ENCODE results near the gene SELENOO.
"Not testable (repeated sequence)": the region's sequence is repeated elsewhere in the genome, so short reads cannot be mapped to it uniquely, and the experiment has no call there.

SELENOO gene

DNA sequence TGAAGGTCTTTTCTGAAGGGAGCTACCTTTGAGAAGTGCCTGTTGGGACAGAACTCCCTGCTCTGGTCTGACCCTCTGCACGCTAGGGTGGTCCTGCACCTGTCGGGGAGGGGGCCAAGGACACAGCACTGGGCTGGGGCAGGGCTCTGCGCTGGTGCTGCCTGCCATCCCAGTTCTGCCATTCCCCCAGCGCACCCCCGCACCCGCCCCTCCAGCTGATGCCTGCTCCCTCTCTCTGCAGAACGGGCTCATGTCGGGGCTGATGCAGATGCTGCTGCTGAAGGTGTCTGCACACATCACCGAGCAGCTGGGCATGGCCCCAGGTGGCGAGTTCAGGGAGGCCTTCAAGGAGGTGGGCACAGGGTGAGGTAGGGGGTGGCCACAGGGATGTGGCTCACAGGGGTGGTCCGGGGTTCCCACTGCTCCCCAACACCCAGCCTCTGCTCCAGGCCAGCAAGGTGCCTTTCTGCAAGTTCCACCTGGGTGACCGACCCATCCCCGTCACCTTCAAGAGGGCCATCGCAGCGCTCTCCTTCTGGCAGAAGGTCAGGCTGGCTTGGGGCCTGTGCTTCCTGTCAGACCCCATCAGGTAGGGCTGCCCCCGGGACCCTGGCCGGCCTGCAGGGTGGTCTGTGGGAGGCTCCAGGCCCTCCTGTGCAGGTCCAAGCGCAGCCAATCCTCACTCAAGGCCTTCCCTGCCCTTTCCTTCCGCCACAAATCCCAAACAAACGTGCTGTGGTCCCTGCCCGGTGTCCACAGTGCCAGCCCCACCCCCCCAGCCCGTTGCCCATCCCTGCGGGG is 3.6 kb upstream of the SELENOO start:
- DNase-seq: no peak
- intact Hi-C loops (cut with DNase I): no loop called here

DNA sequence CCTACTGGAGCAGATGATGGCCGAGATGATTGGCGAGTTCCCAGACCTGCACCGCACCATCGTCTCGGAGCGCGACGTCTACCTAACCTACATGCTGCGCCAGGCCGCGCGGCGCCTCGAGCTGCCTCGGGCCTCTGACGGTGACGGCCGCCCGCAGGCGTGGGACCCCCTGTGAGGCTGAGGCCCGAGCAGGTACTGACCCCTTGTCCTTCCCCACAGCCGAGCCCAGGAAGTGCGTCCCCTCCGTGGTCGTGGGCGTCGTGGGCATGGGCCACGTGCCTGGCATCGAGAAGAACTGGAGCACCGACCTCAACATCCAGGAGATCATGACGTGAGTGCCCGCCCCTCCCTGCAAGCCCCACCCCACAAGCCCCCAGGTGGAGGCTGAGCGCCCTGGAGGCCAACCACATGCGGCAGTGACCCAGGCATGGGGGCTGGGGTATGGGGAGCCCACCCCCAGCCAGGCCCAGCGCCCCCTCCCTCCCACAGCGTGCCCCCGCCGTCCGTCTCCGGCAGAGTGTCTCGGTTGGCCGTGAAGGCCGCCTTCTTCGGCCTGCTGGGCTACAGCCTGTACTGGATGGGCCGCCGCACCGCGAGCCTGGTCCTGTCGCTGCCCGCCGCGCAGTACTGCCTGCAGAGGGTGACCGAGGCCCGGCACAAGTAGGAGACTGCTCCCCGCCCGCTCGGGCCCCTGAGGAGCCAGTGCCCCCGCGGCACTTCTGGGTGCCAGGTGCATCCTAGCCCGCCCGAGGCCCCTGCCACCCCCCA is 2.8 kb upstream of the SELENOO start:
- DNase-seq: no peak
- intact Hi-C loops (cut with DNase I): no loop called here

DNA sequence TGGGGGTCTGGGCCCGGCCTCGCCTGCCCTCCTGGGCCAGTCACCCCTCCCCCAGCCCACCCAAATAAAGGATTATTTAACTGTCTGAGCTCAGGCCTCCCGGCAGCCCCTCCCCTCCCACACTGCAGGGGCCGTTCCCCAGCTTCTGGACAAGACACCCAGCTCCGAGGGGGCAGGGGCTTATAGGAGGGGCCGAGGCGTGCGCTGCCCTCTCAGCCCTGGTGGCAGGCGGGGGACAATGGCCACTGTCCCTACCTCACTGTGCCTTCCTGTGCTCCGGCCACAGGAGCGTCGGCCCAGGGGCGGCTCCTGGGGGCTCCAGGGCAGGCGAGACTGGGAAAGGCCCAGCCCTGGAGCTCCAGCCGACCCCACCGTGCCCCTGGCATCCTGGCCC is 2.2 kb upstream of the SELENOO start:
- no peak for DNase-seq
- intact Hi-C loops (cut with DNase I): no loop called here

DNA sequence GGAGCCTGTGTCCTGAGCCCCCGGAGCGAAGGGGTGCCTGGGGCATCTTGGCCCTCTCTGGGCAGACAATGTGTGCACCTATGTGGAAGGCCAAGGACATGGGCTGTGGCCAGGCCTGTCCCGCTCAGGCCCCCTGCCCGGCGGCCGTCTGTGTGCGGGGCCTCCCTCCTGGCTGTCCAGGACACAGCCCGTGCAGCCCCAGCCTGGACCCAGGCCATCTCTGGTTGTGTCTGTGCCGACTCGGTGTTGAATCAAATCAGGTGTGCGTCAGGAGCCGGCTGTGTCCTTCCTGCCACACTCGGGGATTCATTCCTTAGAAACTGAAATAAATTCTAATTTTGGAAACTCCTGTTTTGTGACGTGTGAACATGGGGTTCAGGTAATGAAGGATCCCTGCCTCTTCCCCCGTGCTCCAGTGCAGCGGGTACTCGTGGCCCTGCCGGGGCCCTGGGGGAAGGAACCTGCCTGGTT is 1.5 kb upstream of the SELENOO start:
- DNase-seq: no peak
- intact Hi-C loops (cut with DNase I): no loop called here

DNA sequence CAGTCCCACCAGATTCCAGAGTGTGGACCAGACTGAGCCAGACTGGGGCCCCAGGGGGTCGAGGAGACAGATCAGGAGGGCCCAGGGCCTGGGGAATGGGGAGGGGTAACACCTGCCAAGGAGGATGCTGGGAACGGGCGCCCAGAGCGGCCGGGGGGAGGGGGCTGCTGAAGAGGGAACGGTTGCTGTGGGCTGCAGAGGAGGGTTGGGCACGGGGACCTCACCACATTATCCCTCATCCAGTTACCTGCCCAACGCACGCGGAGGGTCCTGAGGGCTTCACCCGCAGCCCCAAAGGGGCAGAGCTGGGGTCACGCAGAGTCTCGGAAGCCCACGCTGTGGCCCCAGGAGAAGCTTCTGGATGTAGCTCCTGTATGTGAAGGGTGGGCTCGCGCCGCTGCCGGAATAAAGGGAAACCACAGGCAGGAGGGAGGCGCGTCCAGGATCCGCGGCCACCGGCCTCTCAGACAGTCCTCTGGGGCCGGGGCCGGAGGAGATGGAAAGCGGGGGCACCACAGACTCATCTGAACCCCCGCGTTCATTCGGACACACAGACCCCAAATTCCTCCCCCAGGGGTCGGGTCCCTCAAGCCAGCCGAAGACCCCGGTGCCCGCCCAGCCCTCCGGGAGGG is 866 bp upstream of the SELENOO start:
- intact Hi-C loops (cut with DNase I): loop anchor here (2.0 to 10.0 kb wide), 2 partner anchors 15 to 275 kb away; partner anchors contain the start of gene TRABD
- DNase-seq: no peak

DNA sequence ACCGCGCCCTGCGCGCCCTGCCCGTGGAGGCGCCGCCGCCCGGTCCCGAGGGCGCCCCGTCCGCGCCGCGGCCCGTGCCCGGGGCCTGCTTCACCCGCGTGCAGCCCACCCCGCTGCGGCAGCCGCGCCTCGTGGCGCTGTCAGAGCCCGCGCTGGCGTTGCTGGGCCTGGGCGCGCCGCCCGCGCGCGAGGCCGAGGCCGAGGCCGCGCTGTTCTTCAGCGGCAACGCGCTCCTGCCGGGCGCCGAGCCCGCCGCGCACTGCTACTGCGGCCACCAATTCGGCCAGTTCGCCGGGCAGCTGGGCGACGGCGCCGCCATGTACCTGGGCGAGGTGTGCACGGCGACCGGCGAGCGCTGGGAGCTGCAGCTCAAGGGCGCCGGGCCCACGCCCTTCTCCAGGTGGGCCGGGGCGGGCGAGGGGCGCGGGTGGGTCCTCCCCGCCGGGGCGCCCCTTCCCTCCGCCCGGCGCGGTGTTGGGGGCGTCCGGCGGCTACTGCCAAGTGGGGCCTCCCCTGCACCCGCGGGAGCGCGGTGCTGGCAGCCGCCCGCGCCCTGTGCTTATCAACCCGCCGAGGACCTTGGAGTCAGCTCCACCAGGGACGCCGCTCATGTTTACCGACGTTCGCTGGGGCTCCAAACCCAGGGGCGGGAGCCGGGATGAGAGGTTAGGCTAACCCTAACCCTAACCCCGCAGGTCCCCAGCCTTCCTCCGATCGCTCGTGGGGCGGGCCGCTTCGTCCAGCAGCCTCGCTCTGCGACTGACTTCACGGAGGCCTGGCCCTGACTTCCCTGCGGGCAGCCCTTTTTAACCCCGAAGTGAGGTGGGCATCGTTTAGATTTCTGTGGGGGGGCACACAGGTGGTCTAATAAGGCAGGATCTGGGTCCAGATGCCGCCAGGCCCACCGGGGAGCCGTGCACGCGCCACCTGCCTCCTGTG is 649 bp downstream of the SELENOO start:
- DNase-seq: peak in 1 of 10 donors; percentile 85
- intact Hi-C loops (cut with DNase I): loop anchor here (2.0 to 10.0 kb wide), 2 partner anchors 17 to 277 kb away; partner anchors contain the start of gene TRABD

DNA sequence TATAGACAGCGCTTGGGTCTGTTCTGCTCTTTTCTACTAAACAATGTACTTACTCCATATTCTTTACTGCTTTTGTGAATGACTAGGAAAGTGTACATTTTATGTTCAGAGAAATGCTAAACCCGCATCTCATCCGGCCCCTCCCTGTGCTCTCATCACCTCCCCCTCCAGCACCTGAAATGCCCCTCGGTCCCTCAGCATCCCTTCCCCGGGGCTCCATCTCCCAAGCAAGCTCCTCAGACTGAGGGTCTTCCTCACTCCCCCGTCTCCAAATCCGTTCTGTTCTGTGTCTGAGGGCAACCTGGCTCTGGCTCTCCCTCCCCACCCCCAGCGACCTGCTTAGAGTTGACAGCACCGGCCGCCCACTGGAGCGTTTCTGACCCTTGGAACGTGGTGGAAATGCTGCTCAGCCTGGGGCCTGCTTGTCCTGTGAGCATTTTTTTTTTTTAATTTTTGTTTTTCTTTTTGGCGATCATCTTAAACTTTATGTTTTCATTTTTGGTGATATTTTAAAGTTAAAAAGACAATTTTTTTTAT is 1.4 kb downstream of the SELENOO start:
- intact Hi-C loops (cut with DNase I): loop anchor here (10.0 kb wide), 1 partner anchor 277 kb away; no protein-coding TSS in a partner anchor
- no peak for DNase-seq

DNA sequence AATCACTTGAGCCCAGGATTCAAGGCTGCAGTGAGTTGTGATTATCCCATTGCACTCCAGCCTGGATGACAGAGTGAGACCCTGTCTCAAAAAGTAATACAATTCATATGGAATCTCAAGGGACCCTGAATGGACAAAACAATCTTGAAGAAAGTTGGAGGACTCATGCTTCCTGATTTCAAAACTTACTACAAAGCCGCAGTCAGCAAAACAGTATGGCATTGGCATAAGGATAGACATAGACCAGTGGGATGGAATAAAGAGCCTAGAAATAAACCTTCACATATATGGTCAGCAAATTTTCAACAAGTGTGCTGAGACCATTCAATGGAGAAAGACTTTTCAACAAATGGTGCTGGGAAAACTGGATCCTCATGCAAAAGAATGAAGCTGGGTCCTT is 2.5 kb downstream of the SELENOO start:
- no peak for DNase-seq
- intact Hi-C loops (cut with DNase I): loop anchor here (10.0 kb wide), 1 partner anchor 278 kb away; no protein-coding TSS in a partner anchor

DNA sequence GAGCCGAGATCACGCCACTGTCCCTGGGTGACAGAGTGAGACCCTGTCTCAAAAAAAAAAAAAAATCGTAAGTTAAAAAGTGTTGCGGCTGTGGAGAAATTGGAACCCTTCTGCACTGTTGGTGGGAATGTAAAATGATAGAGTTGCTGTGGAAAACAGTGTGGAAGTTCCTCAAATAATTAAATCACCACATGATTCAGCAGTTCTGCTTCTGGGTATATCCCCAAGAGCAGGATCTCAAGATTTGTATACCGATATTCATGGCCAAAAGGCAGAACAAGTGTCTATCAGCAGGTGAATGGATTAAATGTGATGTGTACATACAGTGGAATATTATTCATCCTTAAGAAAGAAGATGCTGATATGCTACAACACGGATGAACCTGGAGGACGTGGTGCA is 3.8 kb downstream of the SELENOO start:
- intact Hi-C loops (cut with DNase I): loop anchor here (10.0 kb wide), 1 partner anchor 280 kb away; no protein-coding TSS in a partner anchor
- no peak for DNase-seq

DNA sequence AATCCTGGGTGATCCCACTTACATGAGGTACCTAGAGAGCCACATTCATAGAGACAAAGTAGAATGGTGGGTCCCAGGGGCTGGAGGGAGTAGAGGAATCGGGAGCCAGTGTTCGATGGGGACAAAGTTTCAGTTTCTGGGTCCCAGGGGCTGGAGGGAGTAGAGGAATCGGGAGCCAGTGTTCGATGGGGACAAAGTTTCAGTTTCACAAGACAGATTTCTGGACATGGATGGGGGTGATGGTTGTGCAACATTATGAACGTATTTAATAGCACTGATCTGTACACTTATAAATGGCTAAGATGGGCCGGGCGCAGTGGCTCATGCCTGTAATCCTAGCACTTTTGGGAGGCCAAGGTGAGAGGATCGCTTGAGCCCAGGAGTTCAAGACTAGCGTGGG is 4.2 kb downstream of the SELENOO start:
- intact Hi-C loops (cut with DNase I): loop anchor here (10.0 kb wide), 1 partner anchor 280 kb away; no protein-coding TSS in a partner anchor
- DNase-seq: not testable (repeated sequence)

DNA sequence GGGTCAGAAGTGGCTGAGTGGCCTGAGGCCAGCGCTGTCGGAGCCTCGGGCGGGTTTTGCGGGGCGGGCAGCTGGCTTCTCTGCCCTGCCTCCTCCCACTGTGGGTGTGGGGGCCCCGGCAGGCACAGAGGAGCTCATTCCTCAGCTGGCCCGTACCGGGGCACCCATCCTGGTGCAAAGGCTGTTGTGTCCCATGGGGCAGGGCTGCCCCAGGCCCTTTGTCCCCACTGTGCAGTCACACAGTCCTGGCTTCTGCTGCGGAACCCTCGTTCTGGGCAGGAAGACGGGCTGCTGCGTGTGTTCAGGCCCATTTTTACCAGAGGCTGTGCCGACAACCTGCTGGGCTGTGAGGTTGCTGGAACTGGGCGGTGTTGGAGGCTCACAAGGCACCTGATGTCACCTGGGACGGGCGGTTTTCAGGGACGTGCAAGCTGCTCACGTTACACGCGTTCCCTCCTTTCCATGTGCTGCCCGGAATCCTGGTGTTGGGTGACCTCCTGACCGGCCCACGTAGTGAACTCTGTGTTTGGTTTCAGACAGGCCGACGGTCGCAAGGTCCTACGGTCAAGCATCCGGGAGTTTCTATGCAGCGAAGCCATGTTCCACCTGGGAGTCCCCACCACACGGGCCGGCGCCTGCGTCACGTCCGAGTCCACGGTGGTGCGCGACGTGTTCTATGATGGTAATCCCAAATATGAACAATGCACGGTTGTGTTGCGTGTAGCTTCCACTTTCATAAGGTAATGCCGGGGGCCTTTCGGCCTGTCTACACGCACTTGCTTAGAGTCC is 5.2 kb downstream of the SELENOO start:
- DNase-seq: no peak
- intact Hi-C loops (cut with DNase I): loop anchor here (10.0 kb wide), 1 partner anchor 281 kb away; no protein-coding TSS in a partner anchor

DNA sequence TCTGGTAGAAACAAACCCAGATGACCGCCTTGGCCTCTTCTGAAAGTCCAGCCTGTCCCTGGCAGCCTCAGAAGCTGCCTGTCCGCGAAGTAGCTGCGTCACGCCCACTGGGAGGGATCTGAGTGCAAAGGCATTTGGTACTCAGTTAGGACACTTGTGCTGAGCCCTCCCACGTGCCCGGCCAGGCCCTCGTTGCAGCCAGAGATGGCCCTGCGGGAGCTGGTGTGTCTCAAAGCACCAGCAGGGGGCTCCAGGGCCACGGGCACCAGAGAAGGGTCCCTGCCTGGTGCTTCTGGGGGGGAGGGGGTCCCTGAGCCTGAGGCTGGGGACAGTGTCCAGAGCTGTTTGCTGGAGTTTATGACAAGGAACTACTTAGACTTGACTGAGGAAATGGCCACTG is 5.8 kb downstream of the SELENOO start:
- intact Hi-C loops (cut with DNase I): loop anchor here (10.0 kb wide), 1 partner anchor 282 kb away; no protein-coding TSS in a partner anchor
- DNase-seq: peak in 2 of 10 donors; percentile 79 to 87

DNA sequence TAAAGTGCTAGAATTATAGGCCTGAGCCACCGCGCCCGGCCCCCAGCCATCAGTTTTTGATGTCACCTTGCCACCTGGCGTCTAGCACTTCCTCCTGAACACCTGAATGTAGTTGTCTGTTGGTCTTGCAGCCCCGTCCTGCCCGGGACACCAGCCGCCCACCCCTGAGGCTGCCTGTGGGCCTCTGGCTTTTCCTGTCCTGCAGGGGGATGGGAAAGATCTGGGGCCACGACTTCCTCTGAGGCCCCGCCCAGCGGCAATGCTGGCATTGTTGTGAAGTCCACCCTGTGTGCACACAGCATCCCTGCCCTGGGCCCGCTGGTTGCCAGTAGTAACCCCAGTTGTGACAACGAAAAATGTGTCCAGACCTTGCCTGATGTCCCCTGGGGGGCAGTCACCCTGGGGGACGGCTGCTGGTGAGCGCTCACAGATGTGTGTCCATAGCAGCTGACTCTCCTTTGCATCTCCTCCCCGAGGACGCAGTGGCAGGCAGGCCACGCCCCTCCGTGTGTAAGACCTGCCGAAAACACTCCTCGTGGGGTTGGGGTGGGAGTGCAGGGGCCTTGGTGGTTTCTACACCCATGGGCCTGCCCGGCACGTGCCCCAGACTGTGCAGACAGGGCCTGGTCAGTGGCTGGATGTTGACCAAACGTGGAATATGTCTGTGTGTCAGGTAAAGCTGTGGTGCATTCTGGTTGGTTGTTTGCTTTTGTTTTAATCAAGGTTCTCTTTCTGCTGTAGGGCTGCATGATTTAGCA is 6.8 kb downstream of the SELENOO start:
- intact Hi-C loops (cut with DNase I): loop anchor here (10.0 kb wide), 1 partner anchor 283 kb away; no protein-coding TSS in a partner anchor
- DNase-seq: no peak

DNA sequence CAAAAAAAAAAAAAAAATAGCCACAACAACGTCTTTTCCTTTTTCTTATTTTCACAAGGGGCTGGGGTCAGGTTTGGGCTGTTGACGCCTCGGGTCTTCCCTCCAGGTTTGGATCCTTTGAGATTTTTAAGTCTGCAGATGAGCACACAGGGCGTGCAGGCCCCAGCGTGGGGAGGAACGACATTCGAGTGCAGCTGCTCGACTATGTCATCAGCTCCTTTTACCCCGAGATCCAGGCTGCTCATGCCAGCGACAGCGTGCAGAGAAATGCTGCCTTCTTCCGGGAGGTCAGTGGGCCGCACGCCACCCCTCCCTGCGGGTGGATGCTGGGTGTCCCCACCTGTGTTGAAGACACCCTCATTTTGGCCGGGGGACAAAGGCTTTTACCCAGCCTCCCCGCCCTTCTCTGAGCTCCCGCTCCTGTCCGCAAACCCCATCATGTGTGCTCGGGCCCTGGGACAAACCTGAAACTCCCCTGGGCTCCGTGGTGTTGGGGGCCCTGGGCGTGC is 7.7 kb downstream of the SELENOO start:
- DNase-seq: peak in 2 of 10 donors; percentile 85 to 86
- intact Hi-C loops (cut with DNase I): loop anchor here (10.0 kb wide), 1 partner anchor 284 kb away; no protein-coding TSS in a partner anchor

DNA sequence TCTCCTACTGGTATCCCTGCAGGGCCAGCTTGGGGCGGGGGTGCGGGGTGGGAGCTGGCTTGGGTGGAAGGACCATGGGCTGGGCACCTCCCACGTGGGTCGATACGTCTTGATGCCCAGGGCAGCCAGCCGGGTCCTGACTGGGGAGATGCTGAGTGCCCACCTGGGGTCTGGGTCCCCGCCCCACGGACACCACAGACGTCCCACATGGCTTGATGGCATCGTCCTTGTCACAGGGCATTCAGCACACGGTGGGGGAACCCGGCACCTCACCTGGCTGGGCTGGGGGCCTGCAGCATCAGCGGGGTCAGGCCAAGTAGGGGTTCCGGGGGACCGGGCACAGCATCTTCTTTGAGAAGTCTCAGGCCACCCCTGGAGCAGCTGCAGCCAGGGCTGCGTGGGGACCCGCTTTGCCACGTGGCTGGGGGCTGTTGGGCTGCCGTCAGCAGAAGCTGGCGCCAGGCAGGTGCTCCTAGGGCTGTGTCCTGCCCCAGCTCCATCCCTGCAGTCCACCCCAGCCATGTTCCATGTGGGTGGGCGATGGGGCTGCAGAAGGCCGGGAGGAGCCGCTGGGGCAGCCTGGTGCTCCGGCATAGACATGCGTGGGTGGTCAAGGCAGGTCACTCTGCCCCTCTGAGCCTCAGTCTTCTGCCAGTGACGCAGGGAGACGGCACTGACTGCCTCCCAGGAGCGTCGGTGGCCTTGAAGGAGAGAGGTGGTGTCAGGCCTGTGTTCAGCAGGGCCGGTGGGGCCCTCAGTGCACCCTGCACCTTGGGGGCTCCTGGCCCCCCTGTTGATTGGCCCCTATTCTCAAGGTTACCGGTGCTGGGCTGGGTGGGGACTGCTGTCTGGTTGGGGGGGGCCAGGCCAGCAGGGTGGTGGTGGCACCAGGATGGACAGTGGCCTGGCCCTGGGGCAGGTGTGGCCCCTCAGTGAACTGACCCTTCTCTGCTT is 8.4 kb downstream of the SELENOO start:
- DNase-seq: peak in 1 of 10 donors; percentile 82
- intact Hi-C loops (cut with DNase I): loop anchor here (10.0 kb wide), 1 partner anchor 284 kb away; no protein-coding TSS in a partner anchor

DNA sequence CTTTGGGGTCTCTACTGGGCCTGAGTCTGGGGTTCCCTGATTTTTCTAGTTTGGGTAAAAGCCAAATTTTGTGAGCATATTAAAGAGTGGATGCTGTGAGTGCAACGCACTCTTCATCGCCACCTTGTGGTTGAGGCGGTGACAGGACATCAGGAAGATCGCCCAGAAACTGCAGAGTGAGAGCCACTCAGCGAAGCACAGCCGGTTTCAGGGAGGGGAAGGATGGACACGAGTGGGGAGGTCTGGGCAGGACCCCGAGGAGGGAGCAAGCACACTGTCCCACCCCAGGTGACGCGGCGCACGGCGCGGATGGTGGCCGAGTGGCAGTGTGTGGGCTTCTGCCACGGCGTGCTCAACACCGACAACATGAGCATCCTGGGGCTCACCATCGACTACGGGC is 9.1 kb downstream of the SELENOO start:
- intact Hi-C loops (cut with DNase I): loop anchor here (2.0 to 10.0 kb wide), 2 partner anchors 63 to 285 kb away; no protein-coding TSS in a partner anchor
- DNase-seq: peak in 7 of 10 donors; percentile 60 to 94 (median 73)
